G401.6 (cell line): ENCODE results near the gene SPATA25.

ENCODE experiments used
- FAIRE-seq: peaks from 2 replicates; lab custom pipeline; 2012; peaks lifted over from hg19 to GRCh38; lab: Jason Lieb, UNC

The SPATA25 gene

DNA sequence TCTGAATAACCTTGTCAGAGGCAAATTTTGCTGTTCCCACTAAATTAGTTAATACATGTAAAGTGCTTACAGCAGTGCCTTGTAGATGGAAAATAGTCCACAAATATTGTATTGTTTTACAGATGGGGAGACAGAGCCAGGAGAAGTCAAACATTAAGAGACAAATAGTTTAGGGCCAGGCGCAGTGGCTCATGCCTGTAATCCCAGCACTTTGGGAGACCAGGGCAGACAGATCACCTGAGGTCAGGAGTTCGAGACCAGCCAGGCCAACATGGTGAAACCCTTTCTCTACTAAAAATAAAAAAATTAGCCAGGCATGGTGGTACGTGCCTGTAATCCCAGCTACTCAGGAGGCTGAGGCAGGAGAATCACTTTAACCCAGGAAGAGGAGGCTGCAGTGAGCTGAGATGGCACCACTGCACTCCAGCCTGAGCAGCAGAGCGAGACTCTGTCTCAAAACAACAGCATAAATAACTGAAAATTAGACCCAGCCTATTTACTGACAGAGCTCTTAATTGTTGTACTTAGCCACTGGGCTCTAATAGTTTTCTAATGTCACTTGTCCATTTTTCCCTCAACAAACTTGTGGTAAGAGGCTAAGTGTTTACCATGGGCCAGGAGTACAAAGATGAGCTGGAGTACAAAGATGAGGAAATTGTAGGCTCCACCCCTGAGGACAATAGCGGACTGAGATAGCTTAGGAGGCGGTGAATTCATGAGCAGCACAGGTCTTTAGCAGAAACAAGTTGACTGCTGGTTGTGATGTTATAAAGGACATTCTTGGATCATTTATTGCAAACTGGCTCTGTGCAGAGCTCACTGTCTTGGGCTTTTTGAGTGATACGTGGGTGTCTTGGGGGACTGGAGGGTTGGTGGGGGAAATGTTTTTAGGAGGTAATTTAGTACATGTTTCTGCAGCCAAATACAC lies 23.6 kb downstream of the SPATA25 start:
- FAIRE-seq: no peak

DNA sequence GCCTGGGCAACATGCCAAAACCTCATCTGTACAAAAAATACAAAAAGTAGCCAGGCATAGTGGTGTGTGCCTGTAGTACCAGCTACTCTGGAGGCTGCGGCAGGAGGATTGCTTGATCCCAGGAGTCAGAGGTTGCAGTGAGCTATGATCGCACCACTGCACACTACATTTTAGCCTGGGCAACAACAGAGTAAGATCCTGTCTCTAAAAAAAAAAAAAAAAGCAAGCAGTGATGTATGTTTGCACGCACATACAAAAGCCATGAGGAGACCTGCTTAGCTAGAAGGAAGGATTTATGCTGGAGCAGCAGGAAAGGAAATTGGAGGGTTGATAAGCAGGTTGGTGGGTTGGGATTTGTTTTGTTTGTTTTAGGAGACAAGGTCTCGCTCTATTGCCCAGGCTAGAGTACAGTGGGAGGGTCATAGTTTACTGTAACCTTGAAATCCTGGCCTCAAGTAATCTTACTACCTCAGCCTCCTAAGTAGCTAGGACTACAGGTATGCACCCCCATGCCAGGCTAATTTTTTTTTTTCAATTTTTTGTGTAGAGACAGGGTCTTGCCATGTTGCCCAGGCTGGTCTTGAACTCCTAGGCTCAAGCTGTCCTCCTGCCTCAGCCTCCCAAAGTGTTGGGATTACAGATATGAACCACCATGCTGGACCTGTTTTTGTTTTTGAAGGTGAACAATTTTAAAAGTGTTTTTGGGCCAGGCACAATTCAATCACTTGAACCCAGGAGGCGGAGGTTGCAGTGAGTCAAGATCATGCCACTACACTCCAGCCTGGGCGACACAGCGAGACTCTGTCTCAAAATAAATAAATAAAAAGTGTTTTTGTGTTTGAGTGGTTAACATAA lies 26.0 kb downstream of the SPATA25 start:
- no peak for FAIRE-seq

DNA sequence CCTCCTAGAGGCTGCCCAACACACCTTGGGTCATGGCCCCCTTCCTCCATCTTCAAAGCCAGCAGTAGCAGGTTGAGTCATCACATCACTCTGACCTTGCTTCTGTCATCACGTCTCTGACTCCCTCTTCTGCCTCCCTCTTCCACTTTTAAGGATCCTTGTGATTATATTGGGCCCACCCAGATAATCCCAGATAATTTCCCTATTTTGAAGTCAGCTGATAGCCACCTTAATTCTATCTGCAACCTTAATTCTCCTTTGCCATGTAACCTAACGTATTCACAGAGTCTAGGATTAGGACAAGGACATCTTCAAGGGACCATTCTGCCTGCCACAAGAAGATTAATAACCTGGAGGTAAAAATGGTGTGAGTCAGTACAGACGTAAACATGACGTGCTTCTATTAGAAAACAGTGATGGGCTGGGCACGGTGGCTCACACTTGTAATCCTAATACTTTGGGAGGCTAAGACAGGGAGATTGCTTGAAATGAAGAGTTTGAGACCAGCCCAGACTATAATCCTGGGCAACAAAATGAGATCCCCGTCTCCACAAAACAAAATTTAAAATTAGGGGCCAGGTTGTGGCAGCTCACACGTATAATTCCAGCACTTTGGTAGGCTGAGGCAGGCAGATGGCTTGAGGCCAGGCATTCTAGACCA lies 26.7 kb downstream of the SPATA25 start:
- FAIRE-seq: no peak

DNA sequence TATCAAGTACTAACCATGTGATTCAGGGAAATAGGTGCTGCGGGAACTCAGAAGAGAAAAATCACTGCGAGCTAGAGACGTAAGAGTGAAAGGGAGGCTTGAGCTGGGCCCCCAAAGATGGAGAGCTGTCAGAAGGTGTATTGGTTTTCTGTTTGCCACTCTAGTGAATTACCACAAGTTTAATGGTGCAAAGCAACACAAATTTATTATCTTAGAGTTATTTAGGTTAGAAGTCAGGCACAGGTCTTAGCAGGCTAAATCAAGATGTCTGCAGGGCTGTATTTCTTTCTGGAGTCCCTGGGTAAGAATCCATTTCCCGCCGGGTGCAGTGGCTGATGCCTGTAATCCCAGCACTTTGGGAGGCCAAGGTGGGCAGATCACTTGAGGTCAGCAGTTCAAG lies 27.5 kb downstream of the SPATA25 start:
- no peak for FAIRE-seq

DNA sequence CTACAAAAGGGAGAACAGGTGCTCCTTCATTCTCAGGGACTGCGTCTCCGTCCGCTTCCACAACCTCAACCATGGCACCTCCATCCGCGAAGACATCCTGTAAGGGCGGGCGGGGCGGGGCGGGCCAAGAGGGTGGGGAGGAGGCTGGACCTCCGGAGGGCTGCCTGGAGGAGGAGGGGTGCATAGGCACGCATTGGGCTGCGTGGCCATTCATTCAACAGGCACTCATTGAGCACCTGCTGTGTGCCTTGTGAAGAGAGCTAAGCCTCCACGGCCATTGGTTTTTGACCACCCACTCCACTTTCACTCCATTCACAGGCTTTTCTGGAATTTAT lies 29.6 kb downstream of the SPATA25 start:
- no peak for FAIRE-seq

DNA sequence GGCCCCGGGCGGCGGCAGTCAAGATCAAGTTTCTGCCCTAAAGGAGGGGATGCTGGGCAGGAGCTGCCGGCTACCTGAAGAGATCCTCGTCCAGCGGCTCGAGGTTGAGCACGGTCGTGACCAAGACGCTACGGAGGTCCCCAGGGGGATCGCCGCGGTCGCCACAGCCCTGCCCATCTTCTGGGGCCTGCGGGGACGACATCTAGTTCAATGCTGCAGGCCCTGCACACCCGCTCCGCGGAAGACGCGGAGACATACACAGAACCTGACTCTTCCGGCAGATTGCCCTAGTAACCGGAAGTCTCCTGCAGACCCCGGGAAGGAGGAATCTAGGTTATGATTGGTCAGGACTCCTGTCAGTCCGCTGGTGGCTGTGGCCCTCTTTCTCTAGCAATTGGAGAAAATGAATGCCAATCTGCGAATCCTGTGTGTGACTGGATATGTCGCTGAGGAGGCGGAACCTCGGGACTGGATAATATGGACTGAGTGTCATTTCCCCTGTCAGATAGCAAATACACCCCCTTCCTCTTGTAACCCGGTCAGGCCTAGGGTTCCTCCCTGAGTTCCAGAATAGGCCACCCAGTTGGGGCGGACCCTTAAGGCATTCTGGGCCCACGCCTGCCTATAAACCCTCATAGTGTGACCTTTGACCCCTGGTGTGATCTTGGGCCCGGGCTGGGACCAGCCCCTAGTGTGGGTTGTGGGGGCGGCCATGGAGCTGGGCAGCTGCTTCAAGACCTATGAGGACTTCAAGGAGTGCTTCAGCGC lies 30.1 kb downstream of the SPATA25 start, which contains the start of the genes ACOT8 and ZSWIM3:
Gene ACOT8 (minus strand): TSS at position 279 of the 768 bp plus-strand sequence. CDS start 77 bp downstream, at position 202.
Gene ZSWIM3 (plus strand): TSS at position 501 of the 768 bp plus-strand sequence. CDS start 212 bp downstream, at position 713.
- peak; percentile 89 for FAIRE-seq

DNA sequence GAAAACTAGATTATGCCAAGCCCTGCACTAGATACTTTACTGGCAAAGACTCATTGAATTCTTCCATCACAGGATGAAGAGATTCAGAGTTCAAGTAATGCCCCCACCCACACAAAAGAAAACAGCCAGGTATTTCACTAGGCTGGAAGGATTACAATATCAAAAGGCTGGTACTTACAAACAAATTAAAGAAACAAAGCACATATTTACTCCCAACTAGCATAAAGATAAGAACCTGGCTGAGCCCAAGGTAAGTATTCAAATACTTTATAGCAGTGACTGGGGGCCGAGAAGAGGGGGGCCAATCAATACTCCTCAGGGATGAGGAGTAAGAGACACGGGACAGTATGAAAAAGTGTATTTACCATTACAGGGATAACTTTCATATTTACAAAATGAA lies 33.9 kb downstream of the SPATA25 start:
- no peak for FAIRE-seq

DNA sequence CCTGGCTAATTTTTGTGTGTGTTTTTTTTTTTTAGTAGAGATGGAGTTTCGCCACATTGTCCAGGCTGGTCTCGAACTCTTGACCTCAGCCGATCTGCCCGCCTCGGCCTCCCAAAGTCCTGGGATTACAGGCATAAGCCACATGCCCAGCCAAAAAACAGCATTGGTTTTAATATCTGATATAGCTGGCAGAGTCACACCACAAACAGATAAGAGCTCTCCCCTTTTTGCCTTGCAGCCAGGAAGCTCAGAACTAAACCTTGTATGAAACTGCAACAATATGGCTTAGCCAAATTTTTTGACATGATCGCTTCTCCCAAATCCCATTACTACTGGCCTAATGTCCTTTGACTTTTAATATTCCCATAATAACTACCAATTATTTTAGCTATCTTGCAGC lies 35.1 kb downstream of the SPATA25 start:
- no peak for FAIRE-seq

DNA sequence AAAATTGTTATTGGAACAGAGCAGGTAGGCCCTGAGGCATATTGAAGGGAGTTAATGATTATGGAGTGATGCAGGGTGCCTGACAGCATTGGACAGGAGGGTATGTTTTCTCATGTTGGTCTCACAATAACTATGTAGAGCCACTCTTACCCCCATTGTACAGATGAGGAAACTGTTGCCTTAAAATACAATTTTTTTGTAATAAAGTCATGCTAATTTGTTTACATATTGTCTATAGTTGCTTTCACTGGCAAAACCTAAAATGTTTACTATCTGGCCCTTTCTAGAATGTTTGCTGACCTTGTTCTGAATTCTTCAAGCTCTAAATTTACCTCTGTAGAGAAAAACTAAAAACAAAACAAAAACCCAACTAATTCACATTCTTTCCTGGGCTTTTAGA lies 35.9 kb downstream of the SPATA25 start:
- no peak for FAIRE-seq

DNA sequence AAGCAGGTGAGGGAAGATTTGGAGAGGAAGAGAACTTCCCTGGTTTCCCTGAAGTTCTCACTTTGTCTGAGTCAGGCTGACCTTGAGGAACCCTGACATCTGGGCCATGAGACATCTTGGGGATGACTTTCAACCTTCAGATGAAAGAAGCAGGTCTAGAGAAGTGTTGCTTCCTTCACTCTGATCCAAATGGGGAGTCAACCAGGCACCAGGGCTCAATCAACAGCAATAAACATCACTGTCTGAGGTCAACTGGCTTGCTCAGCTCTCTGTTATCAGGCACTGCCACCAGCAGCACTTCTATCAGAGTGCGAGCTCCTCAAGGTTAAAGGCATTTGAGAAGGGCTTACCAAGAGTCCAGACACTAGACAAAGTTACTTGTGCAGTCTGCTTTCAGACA lies 36.5 kb downstream of the SPATA25 start:
- no peak for FAIRE-seq

DNA sequence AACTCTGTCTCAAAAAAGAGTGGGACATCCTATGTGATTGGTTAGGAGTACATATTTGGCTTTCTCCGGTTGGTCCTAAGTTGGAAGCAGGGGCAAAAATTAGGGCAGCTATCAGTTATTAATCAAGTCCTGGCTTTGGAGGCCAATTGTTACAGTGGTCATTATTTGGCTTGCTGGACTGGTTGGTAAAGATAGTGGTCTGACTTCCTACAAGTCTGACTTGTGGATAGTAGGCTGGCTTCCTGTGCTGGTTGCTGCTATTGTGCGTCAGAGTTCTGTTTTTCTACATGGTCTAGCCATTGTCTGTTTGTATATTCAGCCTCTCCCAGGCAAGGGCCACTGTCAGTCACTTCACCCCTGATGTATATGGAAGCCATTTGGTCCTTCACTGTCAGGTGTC lies 37.2 kb downstream of the SPATA25 start:
- no peak for FAIRE-seq

DNA sequence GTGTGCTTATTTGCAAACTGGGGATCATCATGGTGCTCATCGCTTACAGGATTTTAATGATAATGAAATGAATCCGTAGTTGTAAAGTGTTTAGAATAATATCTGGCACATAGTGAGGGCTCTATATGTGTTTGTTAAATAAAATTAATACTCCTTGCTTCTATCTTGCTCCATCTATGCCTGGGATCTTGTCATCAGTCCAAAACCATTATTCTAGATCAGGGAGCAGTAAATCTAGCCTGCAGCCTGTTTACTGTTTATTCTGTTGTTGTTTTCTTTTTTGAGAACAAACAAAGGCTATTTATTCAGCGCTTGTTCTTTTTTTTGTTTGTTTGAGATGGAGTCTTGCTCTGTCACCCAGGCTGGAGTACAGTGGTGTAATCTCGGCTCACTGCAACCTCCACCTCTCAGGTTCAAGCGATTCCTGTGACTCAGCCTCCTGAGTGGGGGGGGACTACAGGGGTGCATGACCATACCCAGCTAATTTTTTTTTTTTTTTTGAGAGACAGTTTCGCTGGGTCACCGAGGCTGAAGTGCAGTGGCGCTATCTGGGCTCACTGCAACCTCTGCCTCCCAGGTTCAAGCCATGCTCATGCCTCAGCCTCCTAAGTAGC lies 38.3 kb downstream of the SPATA25 start:
- no peak for FAIRE-seq

DNA sequence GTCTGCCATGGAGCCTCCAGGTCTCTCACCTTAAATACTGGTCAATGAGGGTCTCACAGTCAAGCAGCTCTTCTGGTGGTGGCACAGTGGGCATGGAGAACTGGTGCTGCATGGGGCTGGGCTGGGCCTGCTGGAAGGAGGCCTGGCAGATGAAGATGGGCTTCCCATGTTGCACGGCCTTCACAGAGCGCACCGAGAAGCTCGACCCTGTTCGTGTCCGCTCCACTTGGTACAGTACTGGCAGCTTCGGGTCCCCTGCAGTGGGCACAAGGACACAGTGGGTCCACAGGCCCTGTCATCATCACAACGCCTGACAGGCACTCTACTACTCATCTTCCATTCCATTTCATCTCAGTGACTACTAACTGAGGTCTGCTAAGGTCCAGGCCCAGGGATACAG lies 39.0 kb downstream of the SPATA25 start:
- no peak for FAIRE-seq

DNA sequence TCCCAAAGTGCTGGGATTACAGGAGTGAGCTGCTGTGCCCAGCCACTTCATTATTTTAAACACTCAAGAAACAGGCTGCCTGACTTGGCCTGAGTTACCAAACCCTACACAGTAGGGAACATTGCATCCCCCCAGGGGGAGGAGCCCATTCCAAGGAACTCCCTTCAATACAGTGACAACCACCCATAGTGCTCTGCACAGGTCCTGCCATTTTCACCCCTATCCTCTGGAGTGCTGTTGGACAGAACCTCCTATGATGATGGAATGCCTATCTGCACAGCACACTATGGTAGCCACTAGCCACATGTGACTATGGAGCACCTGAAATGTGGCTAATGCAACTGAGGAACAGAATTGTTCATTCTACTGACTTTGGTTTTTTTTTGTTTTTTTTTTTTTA lies 42.0 kb downstream of the SPATA25 start:
- FAIRE-seq: no peak

DNA sequence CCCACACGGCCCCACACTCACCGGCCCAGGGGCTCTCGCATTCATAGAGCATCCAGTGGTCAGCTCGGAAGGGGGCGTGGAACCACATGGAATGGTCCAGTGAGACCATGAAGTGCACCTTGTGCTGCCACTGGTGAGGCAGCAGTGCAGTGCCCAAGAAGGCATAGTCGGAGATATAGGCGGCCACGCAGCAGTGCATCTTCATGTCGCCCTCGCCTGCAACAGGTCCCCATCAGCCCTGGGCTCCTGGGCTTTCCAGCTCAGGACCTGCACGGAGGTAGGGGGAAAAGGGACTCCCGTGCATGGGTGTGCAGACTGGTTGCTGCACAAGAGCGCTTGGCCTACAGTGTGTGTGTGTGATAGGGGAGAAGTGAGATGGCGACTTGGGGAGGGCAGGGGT lies 43.9 kb downstream of the SPATA25 start:
- FAIRE-seq: no peak

DNA sequence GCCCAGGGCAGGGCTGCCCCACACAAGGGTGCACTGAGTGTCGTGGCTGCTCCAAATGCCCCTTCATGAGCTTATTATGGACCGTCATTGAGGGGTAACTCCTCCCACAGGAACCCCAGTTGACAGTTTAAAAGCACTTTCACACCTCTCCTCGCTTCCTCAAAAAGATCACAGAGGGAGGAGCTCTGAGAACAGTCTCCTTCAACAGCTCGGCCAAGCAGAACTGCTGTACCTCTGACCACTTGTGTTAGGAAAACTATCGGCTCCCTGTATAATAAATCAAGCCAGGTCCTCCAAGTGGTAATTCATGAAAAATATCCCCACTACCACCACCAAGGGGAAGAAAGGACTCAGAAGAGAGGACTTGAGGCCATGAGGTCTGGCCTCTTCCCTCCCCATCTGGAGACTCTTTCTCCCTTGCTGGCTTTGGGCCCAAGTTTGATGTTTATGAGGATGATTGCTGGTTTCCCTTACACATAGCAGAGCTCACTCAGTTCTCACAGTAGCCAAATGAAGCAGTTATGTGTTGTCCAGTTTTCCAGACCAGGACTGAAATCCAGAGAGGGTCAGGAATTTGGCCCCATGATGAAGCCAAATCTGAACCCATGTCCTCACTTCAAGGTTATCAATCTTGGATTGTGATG lies 45.1 kb downstream of the SPATA25 start:
- FAIRE-seq: no peak

DNA sequence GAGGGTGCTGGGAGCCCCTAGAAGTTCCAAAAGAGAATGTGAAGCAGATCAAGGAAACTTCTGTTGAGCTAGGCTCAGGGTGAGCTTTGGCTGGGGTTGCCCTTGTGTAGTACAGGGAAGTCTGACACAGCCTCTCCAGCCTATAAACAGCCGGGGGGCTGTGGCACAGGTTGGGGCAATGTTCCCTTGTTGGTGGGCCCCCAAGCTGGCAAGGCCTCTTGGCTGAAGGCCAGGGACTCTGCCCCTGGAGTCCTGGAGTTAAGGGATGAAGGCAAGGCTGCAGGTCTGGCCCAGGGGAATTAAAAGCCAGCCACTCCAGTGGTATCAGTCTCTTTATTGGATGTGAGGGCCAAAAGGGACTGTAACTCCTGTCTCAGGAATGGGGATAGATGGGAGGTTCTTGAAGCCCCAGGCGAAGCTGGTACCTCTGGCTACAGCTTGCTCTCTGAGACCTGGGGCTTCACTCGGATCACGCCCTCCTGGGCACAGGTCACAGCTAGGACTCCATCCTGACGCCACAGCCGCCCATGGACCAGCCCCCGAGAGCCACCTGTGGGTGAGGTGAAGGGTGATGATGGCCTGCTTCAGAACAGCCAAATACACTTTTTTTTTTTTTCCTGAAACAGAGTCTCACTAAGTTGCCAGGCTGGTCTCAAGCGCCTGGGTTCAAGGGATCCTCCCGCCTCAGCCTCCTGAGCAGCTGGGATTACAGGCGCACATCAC lies 45.9 kb downstream of the SPATA25 start:
- no peak for FAIRE-seq

DNA sequence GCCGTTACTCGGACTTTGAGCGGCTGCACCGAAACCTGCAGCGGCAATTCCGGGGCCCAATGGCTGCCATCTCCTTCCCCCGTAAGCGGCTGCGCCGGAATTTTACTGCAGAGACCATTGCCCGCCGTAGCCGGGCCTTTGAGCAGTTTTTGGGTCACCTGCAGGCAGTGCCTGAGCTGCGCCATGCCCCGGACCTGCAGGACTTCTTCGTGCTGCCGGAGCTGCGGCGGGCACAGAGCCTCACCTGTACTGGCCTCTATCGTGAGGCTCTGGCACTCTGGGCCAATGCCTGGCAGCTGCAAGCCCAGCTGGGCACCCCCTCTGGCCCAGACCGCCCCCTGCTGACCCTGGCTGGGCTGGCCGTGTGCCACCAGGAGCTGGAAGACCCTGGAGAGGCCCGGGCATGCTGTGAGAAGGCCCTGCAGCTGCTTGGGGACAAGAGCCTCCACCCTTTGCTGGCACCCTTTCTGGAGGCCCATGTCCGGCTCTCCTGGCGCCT lies 46.7 kb downstream of the SPATA25 start:
- FAIRE-seq: no peak

DNA sequence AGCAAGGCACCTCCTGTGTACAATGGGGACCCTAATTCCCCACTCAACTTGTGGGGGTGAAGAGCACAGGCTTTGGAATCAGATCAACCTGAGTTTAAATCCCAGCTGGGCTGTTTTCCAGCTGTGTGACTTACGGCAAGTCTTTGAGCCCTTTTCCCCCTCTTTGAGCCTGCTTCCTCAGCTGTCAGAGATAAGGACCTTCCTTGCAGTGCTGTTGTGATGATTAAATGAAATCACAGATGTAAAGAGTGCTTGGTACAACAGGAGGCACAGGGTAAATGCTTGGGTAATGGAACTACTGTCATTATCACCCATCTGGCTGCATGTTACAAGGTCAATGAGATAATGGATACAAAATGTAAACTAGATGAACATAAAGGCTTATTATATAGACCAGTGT lies 50.6 kb downstream of the SPATA25 start:
- no peak for FAIRE-seq
